Testis (tissue), 2 donors: ENCODE data around the gene HSD17B3.

ENCODE experiments used
- POLR2A ChIP-seq: fragments of 450-650 bp; IDR thresholded peaks from one replicate; pipeline ENCODE4 v1.6.1; 2017; ENCODE audit warnings: antibody characterized with exemption, mild to moderate bottlenecking, moderate library complexity
- TF ChIP-seq, protein P1 (sequence below), 3 experiments: fragments of 450-650 bp in 2 of 3; fragments of 200-600 bp in 1 of 3; sonication (generic) in 1 of 3; IDR thresholded peaks; one replicate each; pipeline ENCODE4 v1.5.1; 2016 to 2019; ENCODE audit warnings: antibody characterized with exemption in 3 of 3, mild to moderate bottlenecking in 2 of 3, moderate library complexity in 1 of 3

GRCh38 chr9:96204853-96205252 is 97.1 kb downstream of the HSD17B3 start:
- TF ChIP-seq, protein P1, sequence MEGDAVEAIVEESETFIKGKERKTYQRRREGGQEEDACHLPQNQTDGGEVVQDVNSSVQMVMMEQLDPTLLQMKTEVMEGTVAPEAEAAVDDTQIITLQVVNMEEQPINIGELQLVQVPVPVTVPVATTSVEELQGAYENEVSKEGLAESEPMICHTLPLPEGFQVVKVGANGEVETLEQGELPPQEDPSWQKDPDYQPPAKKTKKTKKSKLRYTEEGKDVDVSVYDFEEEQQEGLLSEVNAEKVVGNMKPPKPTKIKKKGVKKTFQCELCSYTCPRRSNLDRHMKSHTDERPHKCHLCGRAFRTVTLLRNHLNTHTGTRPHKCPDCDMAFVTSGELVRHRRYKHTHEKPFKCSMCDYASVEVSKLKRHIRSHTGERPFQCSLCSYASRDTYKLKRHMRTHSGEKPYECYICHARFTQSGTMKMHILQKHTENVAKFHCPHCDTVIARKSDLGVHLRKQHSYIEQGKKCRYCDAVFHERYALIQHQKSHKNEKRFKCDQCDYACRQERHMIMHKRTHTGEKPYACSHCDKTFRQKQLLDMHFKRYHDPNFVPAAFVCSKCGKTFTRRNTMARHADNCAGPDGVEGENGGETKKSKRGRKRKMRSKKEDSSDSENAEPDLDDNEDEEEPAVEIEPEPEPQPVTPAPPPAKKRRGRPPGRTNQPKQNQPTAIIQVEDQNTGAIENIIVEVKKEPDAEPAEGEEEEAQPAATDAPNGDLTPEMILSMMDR (IDR thresholded peaks at IDR 0.05): no peak
- TF ChIP-seq POLR2A: no peak
